Measurements from ENCODE around the gene PLA2R1.
"Not testable (repeated sequence)": the region's sequence is repeated elsewhere in the genome, so short reads cannot be mapped to it uniquely, and the experiment has no call there.

PLA2R1 gene

GRCh38 chr2:159982842-159983785 lies 79.3 kb downstream of the PLA2R1 start:
- DNase-seq (ENCODE audit: low read depth in 2 of 2), result no peak

GRCh38 chr2:159982270-159982669 lies 80.1 kb downstream of the PLA2R1 start:
- DNase-seq (ENCODE audit: low read depth in 2 of 2), result no peak

GRCh38 chr2:159976527-159977160 lies 85.8 kb downstream of the PLA2R1 start:
- DNase-seq (ENCODE audit: low read depth in 2 of 2), result no peak

- no peak for DNase-seq (ENCODE audit: low read depth in 2 of 2)
Measured at GRCh38 chr2:159973325-159973724, 89.1 kb downstream of the PLA2R1 start.

- no peak for DNase-seq (ENCODE audit: low read depth in 2 of 2)
Measured at GRCh38 chr2:159971365-159972152, 90.9 kb downstream of the PLA2R1 start.

GRCh38 chr2:159970548-159970947 lies 91.9 kb downstream of the PLA2R1 start:
- not testable (repeated sequence) for DNase-seq (ENCODE audit: low read depth in 2 of 2)

GRCh38 chr2:159968279-159968900 lies 94.0 kb downstream of the PLA2R1 start:
- no peak for DNase-seq (ENCODE audit: low read depth in 2 of 2)

GRCh38 chr2:159963700-159964099 lies 98.7 kb downstream of the PLA2R1 start:
- no peak for DNase-seq (ENCODE audit: low read depth in 2 of 2)

GRCh38 chr2:159962513-159962912 lies 99.9 kb downstream of the PLA2R1 start:
- not testable (repeated sequence) for DNase-seq (ENCODE audit: low read depth in 2 of 2)

GRCh38 chr2:159961451-159961850 lies 101.0 kb downstream of the PLA2R1 start:
- DNase-seq (ENCODE audit: low read depth in 2 of 2), result no peak

- DNase-seq (ENCODE audit: low read depth in 2 of 2), result no peak
Measured at GRCh38 chr2:159961037-159961436, 101.4 kb downstream of the PLA2R1 start.

GRCh38 chr2:159960414-159960813 lies 102.0 kb downstream of the PLA2R1 start:
- DNase-seq (ENCODE audit: low read depth in 2 of 2), result no peak

- DNase-seq (ENCODE audit: low read depth in 2 of 2), result no peak
Measured at GRCh38 chr2:159959136-159959535, 103.3 kb downstream of the PLA2R1 start.

- no peak for DNase-seq (ENCODE audit: low read depth in 2 of 2)
Measured at GRCh38 chr2:159953136-159953823, 109.1 kb downstream of the PLA2R1 start.

GRCh38 chr2:159946326-159946999 lies 116.0 kb downstream of the PLA2R1 start:
- no peak for DNase-seq (ENCODE audit: low read depth in 2 of 2)

- no peak for DNase-seq (ENCODE audit: low read depth in 2 of 2)
Measured at GRCh38 chr2:159944874-159945273, 117.5 kb downstream of the PLA2R1 start.

GRCh38 chr2:159942146-159942545 lies 120.3 kb downstream of the PLA2R1 start:
- no peak for DNase-seq (ENCODE audit: low read depth in 2 of 2)

- DNase-seq (ENCODE audit: low read depth in 2 of 2), result no peak
Measured at GRCh38 chr2:159941729-159942128, 120.7 kb downstream of the PLA2R1 start.

GRCh38 chr2:159939946-159940345 lies 122.5 kb downstream of the PLA2R1 start:
- no peak for DNase-seq (ENCODE audit: low read depth in 2 of 2)

- no peak for DNase-seq (ENCODE audit: low read depth in 2 of 2)
Measured at GRCh38 chr2:159938395-159938794, 124.0 kb downstream of the PLA2R1 start.

GRCh38 chr2:159936471-159936870 lies 125.9 kb downstream of the PLA2R1 start:
- no peak for DNase-seq (ENCODE audit: low read depth in 2 of 2)
